22Rv1 (cell line): ENCODE measurements around the gene BCL6.

Source experiments
- H3K27ac ChIP-seq: fragments of 450-650 bp; 2 replicates; pipeline ENCODE4 v1.5.1; 2017
- CTCF ChIP-seq: fragments of 450-650 bp; IDR thresholded peaks from 2 replicates; pipeline ENCODE4 v1.5.1; 2017; ENCODE audit warnings: mild to moderate bottlenecking
- ZFX ChIP-seq: fragments of 450-650 bp; IDR thresholded peaks from 2 replicates; pipeline ENCODE4 v1.6.1; 2017; ENCODE audit warnings: antibody characterized with exemption, borderline replicate concordance

The BCL6 gene

GRCh38 chr3:187728940-187729583, 16.2 kb downstream of the BCL6 start:
- H3K27ac ChIP-seq: no peak overlapping the region
- TF ChIP-seq CTCF (no peak), ZFX (no peak)

DNA sequence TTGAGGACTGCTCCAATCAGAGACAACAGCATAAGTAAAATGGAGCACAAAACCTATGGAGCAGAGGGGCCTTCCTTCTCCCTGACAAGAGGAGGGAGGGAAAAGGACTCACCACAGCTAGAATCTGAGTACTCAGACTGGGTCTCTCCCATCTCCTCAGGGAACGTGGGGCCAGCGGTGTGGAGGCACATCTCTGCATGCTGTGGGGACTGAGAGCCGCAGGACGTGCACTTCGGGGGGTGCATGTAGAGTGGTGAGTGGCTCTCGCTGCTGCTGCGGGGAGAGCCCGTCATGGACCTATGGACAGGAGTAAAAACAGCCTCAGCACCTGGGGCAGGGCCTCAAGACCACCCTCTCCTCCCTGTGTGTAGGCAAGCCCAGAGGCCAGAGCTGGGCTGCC, 17.0 kb downstream of the BCL6 start:
- TF ChIP-seq CTCF (no peak), ZFX (no peak)
- no peak overlapping the region for H3K27ac ChIP-seq

GRCh38 chr3:187726564-187726963, 18.7 kb downstream of the BCL6 start:
- no peak overlapping the region for H3K27ac ChIP-seq
- TF ChIP-seq CTCF (no peak), ZFX (no peak)

- H3K27ac ChIP-seq: no peak overlapping the region
Measured at GRCh38 chr3:187725653-187726370, 19.5 kb downstream of the BCL6 start.

DNA sequence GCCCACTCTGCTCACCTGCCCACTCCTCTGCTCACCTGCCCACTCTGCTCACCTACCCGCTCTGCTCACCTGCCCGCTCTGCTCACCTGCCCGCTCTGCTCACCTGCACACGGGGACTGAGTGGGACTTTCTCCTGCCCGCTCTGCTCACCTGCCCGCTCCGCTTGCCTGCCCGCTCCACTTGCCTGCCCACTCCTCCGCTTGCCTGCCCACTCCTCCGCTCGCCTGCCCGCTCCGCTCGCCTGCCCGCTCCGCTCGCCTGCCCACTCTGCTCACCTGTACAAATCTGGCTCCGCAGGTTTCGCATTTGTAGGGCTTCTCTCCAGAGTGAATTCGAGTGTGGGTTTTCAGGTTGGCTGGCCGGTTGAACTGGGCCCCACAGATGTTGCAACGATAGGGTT, 20.0 kb downstream of the BCL6 start:
- TF ChIP-seq CTCF (no peak), ZFX (no peak)
- H3K27ac ChIP-seq: no peak overlapping the region

More at GRCh38 chr3:187725653-187726370, 19.5 kb downstream of the BCL6 start:
- TF ChIP-seq ZFX: no peak
- TF ChIP-seq CTCF: no peak

DNA sequence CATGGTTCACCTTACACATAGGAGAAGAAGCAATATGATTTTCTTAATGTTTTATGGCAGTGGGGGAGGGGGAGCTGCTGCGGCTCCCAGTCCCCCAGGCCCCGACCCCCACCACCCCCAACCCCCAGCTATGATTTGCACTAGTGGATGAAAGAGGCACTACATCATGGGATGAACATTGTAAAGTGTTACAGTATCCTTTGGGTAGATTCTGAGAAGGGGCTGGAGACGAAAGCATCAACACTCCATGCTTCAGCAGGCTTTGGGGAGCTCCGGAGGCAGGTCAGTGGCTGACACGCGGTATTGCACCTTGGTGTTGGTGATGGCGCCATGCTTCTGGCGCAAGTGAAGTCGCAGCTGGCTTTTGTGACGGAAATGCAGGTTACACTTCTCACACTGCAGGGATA, 23.1 kb downstream of the BCL6 start:
- TF ChIP-seq CTCF (no peak), ZFX (no peak)
- H3K27ac ChIP-seq: no peak overlapping the region

DNA sequence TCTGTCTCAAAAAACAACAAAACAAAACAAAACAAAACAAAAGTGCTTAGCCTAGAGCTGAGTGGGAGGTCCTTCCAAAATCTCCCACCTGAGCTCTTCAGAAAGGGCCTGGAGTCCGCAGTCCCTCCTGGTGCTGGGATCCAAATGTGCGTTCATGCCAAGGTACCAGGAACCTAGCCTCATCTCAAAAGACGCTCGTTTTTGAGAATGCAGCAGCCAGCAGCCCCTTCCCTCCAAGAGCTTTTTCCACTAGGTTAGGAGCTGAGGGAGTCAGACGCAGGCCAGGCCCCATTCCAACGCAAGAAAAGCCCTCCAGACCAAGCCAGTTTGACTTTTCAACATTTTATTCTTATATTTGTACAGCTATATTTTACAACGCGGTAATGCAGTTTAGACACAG, 24.2 kb downstream of the BCL6 start:
- H3K27ac ChIP-seq: no peak overlapping the region
- TF ChIP-seq ZFX (no peak), CTCF (no peak)
